ENCODE measurements around the gene FRMD3.

GRCh38 chr9:83538172-83538889, at the start of gene FRMD3:
- TF ChIP-seq CTCF (conservative IDR thresholded peaks at IDR 0.05; ENCODE audit: low read depth, low read length) = peak; percentile 71
- TF ChIP-seq EZH2 (IDR thresholded peaks at IDR 0.05; ENCODE audit: low read length, unreplicated experiment) = no peak
- no peak for TF ChIP-seq EZH2phosphoT487 (IDR thresholded peaks at IDR 0.05; ENCODE audit: borderline replicate concordance, low read length)
